Epithelial cell of prostate (primary cell): ENCODE data around the gene MAN1C1.
A peak's percentile ranks its signal among the peaks of the same experiment; 100 is the strongest.

Source experiments
- DNase-seq: peaks from one replicate; pipeline ENCODE4 v3.0.0-alpha.2; 2011; ENCODE audit warnings: low read depth, low spot score
- H3K27ac ChIP-seq: fragments of 450-650 bp; 2 replicates; pipeline ENCODE4 v1.5.1; 2017; ENCODE audit warnings: mild to moderate bottlenecking

Gene MAN1C1

DNA sequence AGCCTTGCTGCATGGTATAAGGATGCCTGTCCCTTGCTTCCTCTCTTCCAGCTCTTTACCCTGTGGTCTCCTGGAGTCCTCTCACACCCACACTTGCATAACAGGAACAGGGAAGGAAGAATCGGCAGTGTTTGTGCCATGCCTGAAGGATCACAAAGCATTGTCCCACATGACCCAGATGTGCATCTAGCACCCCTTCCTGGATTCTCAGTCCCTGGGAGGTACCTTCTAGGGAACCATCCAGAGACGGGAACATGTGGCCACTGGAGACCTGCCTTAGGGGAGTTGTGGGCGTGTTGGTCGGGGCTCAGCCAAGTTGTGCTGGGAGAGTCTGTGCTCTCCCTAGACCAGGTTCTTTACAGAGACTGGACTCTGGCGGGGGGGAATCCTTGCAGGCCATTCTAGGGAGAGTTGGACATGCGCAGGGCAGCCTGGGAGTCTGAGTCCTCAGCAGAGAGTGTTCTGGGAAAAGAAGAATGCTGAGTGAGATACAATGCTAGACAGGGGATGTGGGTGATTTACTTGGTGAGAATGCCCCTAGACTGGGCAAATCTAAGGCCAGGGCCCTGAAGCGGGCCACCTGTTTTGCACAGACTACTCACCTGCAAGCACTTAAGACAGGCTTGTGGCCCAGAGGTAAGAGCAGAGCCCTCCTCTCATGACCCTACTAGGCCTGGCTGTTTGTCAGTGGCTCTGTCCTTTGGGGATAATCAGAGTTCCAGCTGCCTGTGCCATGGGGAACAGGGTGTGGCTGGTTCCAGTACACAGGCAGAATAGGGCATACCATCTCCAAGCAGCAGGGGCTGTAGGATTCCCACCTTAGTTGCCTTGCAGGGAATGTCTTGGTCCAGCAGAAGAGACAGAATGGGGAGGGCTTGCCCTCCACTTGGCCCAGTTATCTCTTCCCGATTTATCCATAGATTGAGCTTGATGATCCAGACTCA is 89.8 kb downstream of the MAN1C1 start:
- no peak overlapping the region for H3K27ac ChIP-seq
- no peak for DNase-seq

DNA sequence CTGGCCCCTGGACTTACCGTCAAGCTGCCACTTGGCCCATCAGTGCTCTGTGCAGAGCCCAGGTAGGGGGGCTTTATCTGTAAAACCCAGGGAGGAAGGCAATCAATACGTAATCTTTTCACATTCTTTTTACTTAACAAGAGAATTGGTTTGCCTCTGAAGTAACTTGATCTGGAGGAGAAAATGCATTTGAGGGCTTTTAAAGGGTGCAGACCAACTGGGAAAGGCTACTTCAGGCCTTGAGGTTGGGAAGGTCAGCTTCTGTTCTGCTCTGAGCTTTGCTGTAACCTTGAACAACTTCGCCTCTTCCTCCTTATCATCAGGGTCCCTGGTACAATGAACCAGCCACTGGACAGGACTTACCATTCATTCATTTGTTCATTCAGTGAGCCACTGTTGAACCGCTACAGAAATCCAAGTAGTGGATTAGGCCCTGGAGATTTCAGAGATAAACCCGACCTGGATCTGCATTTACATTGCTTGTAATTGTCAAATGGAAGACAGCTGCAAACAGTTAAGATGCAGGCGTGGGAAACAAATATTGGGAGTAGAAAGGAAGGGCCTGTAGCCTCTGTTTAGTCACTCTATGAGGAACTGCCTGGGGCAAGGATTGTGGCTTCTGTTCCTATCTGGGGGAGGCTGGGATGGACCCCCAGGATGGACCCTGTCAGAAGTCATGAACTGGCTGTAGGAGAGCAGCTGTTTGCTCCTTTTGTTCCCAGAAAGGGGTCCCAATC is 90.9 kb downstream of the MAN1C1 start:
- no peak for DNase-seq

DNA sequence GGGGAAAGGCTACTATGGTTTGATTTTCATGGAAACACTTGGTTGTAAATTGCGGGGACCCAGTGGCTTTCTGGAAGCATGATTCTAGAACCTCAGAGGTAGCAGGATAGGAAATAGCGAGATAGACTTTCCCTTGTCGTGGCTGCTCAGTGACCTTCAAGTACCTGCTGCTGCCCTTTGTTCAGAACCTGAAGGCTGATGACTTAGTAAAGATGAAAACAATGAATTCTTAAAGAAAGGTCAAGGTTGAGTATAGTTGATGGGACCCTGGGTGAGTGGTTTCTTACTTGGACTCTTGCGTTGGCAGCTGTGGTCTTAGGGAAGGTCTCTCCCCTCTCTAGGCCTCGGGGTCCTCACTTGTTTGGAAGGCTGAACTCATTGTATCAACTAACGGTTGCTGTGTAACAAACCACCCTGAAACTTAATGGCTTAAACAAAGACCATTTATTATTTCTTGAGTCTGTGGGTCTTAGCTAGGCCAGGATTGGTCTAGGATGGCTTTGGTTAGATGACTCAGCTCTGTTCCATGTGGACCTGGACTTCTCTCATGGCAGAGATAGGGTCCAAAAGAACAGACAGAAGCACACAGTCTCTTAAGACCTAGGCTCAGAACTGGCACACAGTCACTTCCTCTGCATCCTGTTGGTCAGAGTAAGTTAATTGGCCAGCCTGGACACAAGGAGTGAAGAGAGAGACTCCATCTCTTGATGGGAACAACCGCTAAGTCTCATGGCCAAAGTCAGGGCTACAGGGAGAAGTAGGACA is 94.2 kb downstream of the MAN1C1 start:
- no peak for DNase-seq
- no peak overlapping the region for H3K27ac ChIP-seq

More for the DNA sequence above, 90.9 kb downstream of the MAN1C1 start:
- H3K27ac ChIP-seq = peak overlapping the region; percentile 53

- no peak overlapping the region for H3K27ac ChIP-seq
- DNase-seq = no peak
These were observed 95.1 kb downstream of the MAN1C1 start for GRCh38 chr1:25711555-25712298.

GRCh38 chr1:25712299-25712970 is 95.8 kb downstream of the MAN1C1 start:
- H3K27ac ChIP-seq = no peak overlapping the region

GRCh38 chr1:25713961-25714360 is 97.4 kb downstream of the MAN1C1 start:
- DNase-seq = no peak
- H3K27ac ChIP-seq = no peak overlapping the region

More at GRCh38 chr1:25712299-25712970, 95.8 kb downstream of the MAN1C1 start:
- DNase-seq = no peak

DNA sequence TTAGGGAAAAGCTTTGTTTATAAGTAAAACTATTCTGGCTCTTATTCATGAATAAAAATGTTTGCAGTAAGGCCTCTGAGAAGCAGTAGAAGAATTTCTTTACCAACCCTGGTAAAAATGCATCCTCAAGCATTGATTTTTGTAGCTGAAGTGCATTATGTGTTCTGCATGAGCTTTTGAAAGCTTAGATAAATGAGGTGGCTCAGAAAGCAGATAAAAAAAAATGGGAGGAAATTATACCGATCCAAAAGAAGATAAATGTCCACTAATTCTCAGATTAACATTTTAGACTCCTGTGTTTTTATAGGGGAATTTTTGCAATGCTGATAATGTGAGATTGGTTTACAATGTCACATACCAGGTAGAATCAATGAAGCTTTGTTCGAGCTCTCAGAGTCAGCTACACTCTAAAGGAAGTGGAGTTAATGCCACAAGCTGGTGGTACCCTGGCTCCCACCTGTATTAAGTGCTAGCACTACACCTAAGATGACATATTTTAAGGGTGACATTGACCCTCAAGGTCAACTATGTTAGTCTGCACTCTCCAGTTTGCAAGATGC is 97.9 kb downstream of the MAN1C1 start:
- DNase-seq = no peak
- no peak overlapping the region for H3K27ac ChIP-seq

GRCh38 chr1:25715888-25716287 is 99.3 kb downstream of the MAN1C1 start:
- H3K27ac ChIP-seq = no peak overlapping the region
- DNase-seq = no peak

DNA sequence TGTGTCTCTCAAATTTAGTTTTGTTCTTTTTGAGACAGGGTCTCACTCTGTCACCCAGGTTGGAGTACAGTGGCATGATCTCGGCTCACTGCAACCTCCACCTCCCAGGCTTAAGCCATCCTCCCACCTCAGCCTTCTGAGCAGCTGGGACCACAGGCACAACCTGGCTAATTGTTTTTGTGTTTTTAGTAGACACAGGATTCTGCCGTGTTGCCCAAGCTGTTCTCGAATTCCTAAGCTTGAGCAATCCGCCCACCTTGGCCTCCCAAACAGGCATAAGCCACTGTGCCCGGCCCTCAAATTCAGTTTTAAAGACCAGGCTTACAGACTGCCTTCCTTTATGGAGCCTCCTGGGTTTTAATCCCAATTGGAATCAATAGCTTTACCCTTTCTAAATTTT is 99.7 kb downstream of the MAN1C1 start:
- no peak for DNase-seq
- no peak overlapping the region for H3K27ac ChIP-seq

DNA sequence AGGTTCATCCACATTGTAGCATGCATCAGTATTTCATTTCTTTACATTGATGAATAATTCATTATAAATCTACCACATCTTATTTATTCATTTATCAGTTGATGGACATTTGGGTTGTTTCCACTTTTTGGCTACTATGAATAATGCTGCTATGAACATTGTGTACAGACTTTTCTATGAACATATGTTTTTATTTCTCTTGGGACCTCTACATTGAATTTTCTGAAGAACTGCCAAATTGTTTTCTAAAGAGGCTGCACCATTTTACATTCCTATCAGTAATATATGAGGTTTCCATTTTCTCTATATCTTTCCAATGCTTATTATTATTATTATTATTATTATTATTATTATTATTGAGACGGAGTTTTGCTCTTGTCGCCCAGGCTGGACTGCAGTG is 102.1 kb downstream of the MAN1C1 start:
- no peak overlapping the region for H3K27ac ChIP-seq
- DNase-seq = no peak

DNA sequence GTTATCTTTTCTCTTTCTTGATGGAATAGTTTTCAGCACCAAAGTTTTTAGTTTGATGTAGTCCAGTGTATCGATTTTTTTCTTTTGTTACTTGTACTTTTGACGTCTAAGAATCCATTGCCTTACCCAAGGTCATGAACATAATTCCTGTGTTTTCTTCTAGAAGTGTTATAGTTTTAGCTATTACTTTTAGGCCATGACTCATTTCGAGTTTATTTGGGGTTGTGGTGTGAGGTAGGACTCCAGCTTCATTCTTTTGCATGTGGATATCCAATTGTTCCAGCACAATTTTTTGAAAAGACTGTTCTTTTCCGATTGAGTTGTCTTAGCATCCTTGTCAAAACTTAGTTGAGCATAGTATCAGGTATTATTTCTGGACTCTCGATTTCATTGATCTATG is 104.0 kb downstream of the MAN1C1 start:
- no peak for DNase-seq

GRCh38 chr1:25723250-25723880 is 106.8 kb downstream of the MAN1C1 start:
- DNase-seq = no peak
- no peak overlapping the region for H3K27ac ChIP-seq

More for the DNA sequence above, 104.0 kb downstream of the MAN1C1 start:
- H3K27ac ChIP-seq = no peak overlapping the region

GRCh38 chr1:25724201-25724600 is 107.6 kb downstream of the MAN1C1 start:
- no peak overlapping the region for H3K27ac ChIP-seq
- DNase-seq = peak; percentile 62

DNA sequence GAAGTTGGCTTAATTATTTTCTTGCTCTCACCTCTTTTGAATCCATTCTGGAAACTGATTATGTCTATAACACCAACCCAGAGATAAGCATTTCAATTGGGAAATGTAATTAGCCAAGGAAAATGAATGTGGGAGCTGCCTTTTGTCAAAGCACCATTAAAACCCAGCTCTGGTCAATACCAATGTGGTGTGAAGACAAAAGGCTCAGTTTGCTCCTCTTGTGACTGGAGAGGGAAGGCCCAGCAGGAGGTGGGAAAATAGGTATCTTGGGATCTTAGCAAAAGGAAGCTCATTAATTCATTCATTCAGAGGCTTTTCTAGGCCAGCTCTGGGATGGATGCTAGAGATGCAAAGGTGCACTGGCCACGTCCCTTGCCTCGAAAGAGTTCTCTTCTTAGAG is 108.4 kb downstream of the MAN1C1 start:
- no peak overlapping the region for H3K27ac ChIP-seq
- no peak for DNase-seq

DNA sequence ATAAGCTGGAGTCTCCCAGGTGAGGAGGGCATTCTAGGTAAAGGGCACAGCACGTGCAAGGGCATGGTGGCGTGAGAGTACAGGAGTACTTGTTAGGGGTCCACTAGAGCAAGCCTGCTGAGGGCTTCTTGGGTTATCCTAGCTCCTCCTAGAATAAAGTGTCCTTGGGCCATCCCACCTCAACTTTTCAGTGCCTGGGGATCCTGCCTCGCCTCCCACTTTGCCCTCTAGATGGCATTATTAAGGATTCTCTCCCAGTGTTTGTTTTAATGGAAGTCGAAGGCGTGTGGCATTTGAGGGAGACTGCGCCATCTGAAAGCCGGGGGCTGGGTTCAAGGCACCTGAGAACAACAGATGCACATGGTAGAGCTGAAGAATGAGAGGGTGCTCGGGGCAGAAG is 108.9 kb downstream of the MAN1C1 start:
- H3K27ac ChIP-seq = no peak overlapping the region
- DNase-seq = no peak

GRCh38 chr1:25727088-25727487 is 110.5 kb downstream of the MAN1C1 start:
- H3K27ac ChIP-seq = no peak overlapping the region
- DNase-seq = no peak

GRCh38 chr1:25727635-25728286 is 111.2 kb downstream of the MAN1C1 start:
- DNase-seq = no peak
- no peak overlapping the region for H3K27ac ChIP-seq

- no peak for DNase-seq
- no peak overlapping the region for H3K27ac ChIP-seq
These were observed 111.8 kb downstream of the MAN1C1 start for GRCh38 chr1:25728301-25728935.
